ENCODE data around the gene WDR6. TPM values are rescaled to one million over a fixed set of nuclear protein-coding genes. Genes with fewer than 3 reads are reported as not detected.
A peak's percentile ranks its signal among the peaks of the same experiment; 100 is the strongest.

The WDR6 gene
- total RNA-seq, 1 donor from 2014 or later = 115 TPM

DNA sequence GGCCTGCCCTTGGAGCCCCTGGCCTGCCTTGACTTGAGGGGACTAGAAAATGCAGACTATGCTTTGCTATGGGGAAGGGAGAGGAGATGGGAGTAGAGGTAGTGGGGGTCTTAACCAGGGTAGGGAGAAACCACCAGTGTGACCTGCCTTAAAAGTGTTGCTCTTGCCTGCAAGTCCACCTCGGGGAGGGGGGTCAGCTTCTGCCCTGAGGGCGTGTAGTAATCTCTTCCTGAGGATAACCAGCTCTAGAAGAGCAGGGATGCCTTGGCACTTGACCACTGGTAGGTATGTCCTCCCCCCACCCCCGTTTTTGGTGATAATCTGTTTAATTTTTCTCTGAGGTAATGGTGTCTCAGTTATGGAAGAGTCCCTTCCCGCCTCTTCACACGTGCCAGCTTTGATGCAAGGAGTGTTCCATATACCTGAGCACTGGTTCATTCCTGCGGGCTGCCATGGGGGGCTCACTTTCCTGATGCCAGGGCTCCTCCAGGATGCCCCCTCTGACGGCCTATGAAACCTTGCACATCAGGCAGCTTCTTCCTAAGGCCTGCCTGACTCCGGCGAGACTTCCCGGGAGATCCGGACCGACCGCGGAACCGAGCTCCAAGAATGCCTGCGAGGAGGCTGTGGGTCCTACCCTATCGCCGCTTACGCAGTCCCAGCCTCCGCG lies 17.9 kb upstream of the WDR6 start:
- Histone ChIP-seq H3K9me3 (no peaks in the 10 kb centered on the region), H3K27ac (peak overlapping the region; percentile 92 to 97), H3K36me3 (peaks cover 8 to 12% of the 10 kb centered on the region in 2 donors), H3K4me3 (peak overlapping the region; percentile 80 to 99), H3K4me1 (peaks cover 10 to 26% of the 10 kb centered on the region in 2 donors), H3K27me3 (no peaks in the 10 kb centered on the region)
- TF ChIP-seq, protein P1, sequence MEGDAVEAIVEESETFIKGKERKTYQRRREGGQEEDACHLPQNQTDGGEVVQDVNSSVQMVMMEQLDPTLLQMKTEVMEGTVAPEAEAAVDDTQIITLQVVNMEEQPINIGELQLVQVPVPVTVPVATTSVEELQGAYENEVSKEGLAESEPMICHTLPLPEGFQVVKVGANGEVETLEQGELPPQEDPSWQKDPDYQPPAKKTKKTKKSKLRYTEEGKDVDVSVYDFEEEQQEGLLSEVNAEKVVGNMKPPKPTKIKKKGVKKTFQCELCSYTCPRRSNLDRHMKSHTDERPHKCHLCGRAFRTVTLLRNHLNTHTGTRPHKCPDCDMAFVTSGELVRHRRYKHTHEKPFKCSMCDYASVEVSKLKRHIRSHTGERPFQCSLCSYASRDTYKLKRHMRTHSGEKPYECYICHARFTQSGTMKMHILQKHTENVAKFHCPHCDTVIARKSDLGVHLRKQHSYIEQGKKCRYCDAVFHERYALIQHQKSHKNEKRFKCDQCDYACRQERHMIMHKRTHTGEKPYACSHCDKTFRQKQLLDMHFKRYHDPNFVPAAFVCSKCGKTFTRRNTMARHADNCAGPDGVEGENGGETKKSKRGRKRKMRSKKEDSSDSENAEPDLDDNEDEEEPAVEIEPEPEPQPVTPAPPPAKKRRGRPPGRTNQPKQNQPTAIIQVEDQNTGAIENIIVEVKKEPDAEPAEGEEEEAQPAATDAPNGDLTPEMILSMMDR (IDR thresholded peaks at IDR 0.05) = no peak
- intact Hi-C loops (cut with DNase I) = loop anchor here (1.0 to 2.0 kb wide), 2 partner anchors 18 to 30 kb away; partner anchors contain the start of genes DALRD3 and WDR6
- no peak for DNase-seq (ENCODE audit: low spot score in 2 of 2)

DNA sequence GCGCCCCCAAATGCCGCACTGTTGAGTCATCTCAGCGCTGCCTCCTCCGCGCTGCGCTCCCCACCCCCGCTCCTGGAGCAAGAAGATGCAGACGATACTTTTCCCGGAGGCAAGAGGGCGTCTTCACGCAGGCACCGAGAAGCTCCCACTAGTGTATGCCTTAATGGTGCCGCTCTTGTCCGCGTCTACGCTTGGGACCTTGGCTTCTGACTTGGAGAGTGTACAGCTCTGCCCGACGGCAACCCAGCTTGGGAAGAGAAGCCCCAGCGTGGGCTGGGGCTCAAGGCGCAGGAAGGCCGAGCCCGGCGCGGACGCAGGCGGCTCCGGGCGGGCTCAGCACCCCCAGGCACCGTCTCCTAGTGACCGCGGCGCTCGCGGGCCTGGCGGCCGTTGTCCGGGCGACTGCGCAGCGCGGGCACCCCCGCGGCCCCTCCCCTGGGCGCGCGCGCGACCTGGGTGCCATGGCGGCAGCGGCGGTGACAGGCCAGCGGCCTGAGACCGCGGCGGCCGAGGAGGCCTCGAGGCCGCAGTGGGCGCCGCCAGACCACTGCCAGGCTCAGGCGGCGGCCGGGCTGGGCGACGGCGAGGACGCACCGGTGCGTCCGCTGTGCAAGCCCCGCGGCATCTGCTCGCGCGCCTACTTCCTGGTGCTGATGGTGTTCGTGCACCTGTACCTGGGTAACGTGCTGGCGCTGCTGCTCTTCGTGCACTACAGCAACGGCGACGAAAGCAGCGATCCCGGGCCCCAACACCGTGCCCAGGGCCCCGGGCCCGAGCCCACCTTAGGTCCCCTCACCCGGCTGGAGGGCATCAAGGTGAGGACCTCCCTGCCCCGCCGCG lies 17.2 kb upstream of the WDR6 start, which contains the start of gene P4HTM:
TSS of gene P4HTM (plus strand) at position 446 of the 840 bp plus-strand sequence. CDS start at position 462, 16 bp downstream.
- TF ChIP-seq, protein P1 (IDR thresholded peaks at IDR 0.05) = peak in 2 of 3 experiments; percentile 35 to 45
- Histone ChIP-seq H3K9me3 (no peaks in the 10 kb centered on the region), H3K27ac (peak within 1 kb of the TSS; percentile 92 to 97), H3K27me3 (no peaks in the 10 kb centered on the region), H3K4me1 (peaks cover 10 to 26% of the 10 kb centered on the region in 2 donors), H3K36me3 (peaks cover under 1 to 5% of the 10 kb centered on the region in 2 donors), H3K4me3 (peak within 1 kb of the TSS; percentile 80 to 99)
- intact Hi-C loops (cut with DNase I) = loop anchor here (1.0 to 2.0 kb wide), 3 partner anchors 17 to 103 kb away; partner anchors contain the start of genes DALRD3 and WDR6
- peak; percentile 46 to 96 for DNase-seq (ENCODE audit: low spot score in 2 of 2)

GRCh38 chr3:48990636-48991469 lies 16.3 kb upstream of the WDR6 start:
- Histone ChIP-seq H3K4me1 (peaks cover 10 to 26% of the 10 kb centered on the region in 2 donors), H3K27me3 (no peaks in the 10 kb centered on the region), H3K36me3 (no peaks in the 10 kb centered on the region), H3K4me3 (peak overlapping the region; percentile 80 to 99), H3K9me3 (no peaks in the 10 kb centered on the region), H3K27ac (peak overlapping the region; percentile 92 to 97)
- intact Hi-C loops (cut with DNase I) = loop anchor here (2.0 kb wide), 1 partner anchor 102 kb away; no protein-coding TSS in a partner anchor
- no peak for DNase-seq (ENCODE audit: low spot score in 2 of 2)
- TF ChIP-seq, protein P1 (IDR thresholded peaks at IDR 0.05) = no peak

- intact Hi-C loops (cut with DNase I) = loop anchor here (2.0 kb wide), 1 partner anchor 101 kb away; no protein-coding TSS in a partner anchor
- peak overlapping the region in 1 of 2 donors; percentile 99 for H3K4me3 ChIP-seq
- H3K27me3 ChIP-seq = no peaks in the 10 kb centered on the region
Observed at GRCh38 chr3:48991851-48992545, 15.2 kb upstream of the WDR6 start.

More at GRCh38 chr3:48991851-48992545, 15.2 kb upstream of the WDR6 start:
- Histone ChIP-seq H3K9me3 (no peaks in the 10 kb centered on the region), H3K27ac (peak overlapping the region; percentile 92 to 97), H3K4me1 (peaks cover 10 to 26% of the 10 kb centered on the region in 2 donors), H3K36me3 (peaks cover 3 to 5% of the 10 kb centered on the region in 2 donors)
- TF ChIP-seq, protein P1 (IDR thresholded peaks at IDR 0.05) = no peak
- no peak for DNase-seq (ENCODE audit: low spot score in 2 of 2)
